Measurements from ENCODE around the gene CIAO3. TPM values are rescaled to one million over a fixed set of nuclear protein-coding genes. Genes with fewer than 3 reads are reported as not detected.
A peak's percentile ranks its signal among the peaks of the same experiment; 100 is the strongest.

The CIAO3 gene
- polyA plus RNA-seq, 1 donor (not counting 4 experiments of a cell fraction or from before 2014, with no cell fraction given), result 24.9 TPM

DNA sequence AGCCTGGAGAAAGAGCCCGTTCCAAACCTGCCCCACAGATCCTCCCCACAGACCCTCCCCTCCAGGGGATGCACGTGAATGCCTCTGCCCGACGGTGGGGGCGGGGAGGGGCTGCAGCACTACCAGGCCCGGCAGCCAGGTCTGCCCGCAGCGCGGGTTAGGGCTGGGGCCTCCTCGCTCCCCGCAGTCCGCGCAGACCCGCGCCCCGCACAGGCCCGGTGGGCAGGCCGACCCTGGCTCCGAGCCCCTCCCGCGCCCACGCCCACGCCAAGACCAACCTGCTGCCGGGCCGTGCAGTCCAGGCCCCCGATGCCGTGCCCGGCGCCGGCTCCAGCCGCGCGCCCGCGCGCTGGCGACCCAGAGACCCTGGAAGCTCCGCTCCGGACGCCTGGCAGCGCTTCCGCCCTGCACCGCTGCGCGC is 47.2 kb upstream of the CIAO3 start, which contains the start of gene RPUSD1:
TSS of gene RPUSD1 (minus strand) at position 404 of the 421 bp plus-strand sequence. CDS start 644 bp downstream, outside the sequence.
- Histone ChIP-seq H3K4me3 (ENCODE audit: control insufficient read depth in 2 of 3, extremely low read depth in 1 of 3, insufficient read depth in 2 of 3, low read depth in 1 of 3, low read length in 3 of 3) (peak within 1 kb of the TSS; percentile 74 to 86 (median 86)), H3K27me3 (ENCODE audit: control insufficient read depth, extremely low read depth, insufficient read depth, low read length) (no peaks in the 10 kb centered on the region), H3K4me2 (ENCODE audit: control insufficient read depth, extremely low read depth, insufficient read depth, low read depth, low read length) (peak within 1 kb of the TSS; percentile 88), H3K4me1 (ENCODE audit: control insufficient read depth, extremely low read depth, insufficient read depth, low read length) (peaks cover 25% of the 10 kb centered on the region), H2AFZ (ENCODE audit: control insufficient read depth, low read length) (peak within 1 kb of the TSS; percentile 79), H3K36me3 (ENCODE audit: control insufficient read depth in 2 of 2, extremely low read depth in 1 of 2, insufficient read depth in 2 of 2, low read length in 2 of 2) (peaks cover 5 to 12% of the 10 kb centered on the region in 2 experiments), H3K79me2 (ENCODE audit: control insufficient read depth, insufficient read depth, low read length) (peaks cover 27% of the 10 kb centered on the region), H3K9me1 (ENCODE audit: control insufficient read depth, extremely low read depth, insufficient read depth, low read length) (no peaks in the 10 kb centered on the region), H3K27ac (ENCODE audit: control insufficient read depth, insufficient read depth, low read length) (peak within 1 kb of the TSS; percentile 47), H3K9me3 (ENCODE audit: control insufficient read depth, low read depth, low read length) (no peaks in the 10 kb centered on the region), H4K20me1 (ENCODE audit: control insufficient read depth, extremely low read depth, insufficient read depth, low read length) (peaks cover 7% of the 10 kb centered on the region), H3K9ac (ENCODE audit: control insufficient read depth, extremely low read depth, insufficient read depth, low read length) (peak within 1 kb of the TSS; percentile 83)
- dilution Hi-C loops (cut with MboI; ENCODE audit: extremely low pct_ligation_motif_present, low sequenced_read_pairs), result no loop called here
- FAIRE-seq (no peak), DNase-seq (ENCODE audit: low read depth, low spot score) (no peak)
- no peak for TF ChIP-seq EZH2 (IDR thresholded peaks at IDR 0.05; ENCODE audit: low read length)
- TF ChIP-seq, protein P1, sequence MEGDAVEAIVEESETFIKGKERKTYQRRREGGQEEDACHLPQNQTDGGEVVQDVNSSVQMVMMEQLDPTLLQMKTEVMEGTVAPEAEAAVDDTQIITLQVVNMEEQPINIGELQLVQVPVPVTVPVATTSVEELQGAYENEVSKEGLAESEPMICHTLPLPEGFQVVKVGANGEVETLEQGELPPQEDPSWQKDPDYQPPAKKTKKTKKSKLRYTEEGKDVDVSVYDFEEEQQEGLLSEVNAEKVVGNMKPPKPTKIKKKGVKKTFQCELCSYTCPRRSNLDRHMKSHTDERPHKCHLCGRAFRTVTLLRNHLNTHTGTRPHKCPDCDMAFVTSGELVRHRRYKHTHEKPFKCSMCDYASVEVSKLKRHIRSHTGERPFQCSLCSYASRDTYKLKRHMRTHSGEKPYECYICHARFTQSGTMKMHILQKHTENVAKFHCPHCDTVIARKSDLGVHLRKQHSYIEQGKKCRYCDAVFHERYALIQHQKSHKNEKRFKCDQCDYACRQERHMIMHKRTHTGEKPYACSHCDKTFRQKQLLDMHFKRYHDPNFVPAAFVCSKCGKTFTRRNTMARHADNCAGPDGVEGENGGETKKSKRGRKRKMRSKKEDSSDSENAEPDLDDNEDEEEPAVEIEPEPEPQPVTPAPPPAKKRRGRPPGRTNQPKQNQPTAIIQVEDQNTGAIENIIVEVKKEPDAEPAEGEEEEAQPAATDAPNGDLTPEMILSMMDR (optimal IDR thresholded peaks at IDR 0.05 in 1 of 3, IDR thresholded peaks at IDR 0.05 in 1 of 3, conservative IDR thresholded peaks at IDR 0.05 in 1 of 3; ENCODE audit: extremely low read depth in 1 of 3, insufficient read depth in 2 of 3, low read length in 3 of 3), result no peak

DNA sequence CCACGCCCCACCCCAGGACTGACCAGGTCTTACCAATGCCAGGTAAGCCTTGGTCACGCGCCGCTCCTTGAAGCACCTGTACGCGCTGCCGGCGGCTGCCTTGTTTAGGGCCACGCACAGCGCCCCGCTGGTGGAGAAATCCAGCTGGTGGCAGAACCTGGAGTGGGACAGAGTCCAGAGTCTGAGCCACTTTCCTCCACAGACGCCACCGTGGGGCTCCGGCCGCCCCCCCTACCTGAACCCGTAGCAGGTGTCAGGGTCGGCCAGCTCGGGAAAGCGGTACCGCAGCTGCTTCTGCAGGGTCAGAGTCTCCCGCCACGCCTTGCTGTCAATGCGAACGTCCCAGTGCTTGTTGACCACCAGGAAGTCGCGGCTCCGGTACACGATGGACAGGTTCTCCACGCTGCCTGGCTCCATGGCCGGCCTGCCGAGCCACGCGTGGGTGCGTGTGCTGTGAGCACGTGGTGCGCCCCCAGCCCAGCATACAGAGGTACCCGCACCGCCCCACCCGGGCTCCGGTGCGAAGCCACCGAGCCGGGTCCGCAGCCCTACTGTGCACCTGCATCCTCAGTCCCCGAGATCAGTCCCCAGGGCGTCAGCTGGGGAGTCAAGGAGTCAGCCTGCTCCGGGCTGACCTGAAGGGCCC is 46.6 kb upstream of the CIAO3 start:
- Histone ChIP-seq H3K9me1 (ENCODE audit: control insufficient read depth, extremely low read depth, insufficient read depth, low read length) (no peaks in the 10 kb centered on the region), H2AFZ (ENCODE audit: control insufficient read depth, low read length) (no peak overlapping the region), H3K36me3 (ENCODE audit: control insufficient read depth in 2 of 2, extremely low read depth in 1 of 2, insufficient read depth in 2 of 2, low read length in 2 of 2) (peaks cover 5 to 12% of the 10 kb centered on the region in 2 experiments), H3K27ac (ENCODE audit: control insufficient read depth, insufficient read depth, low read length) (peak overlapping the region; percentile 47), H3K4me1 (ENCODE audit: control insufficient read depth, extremely low read depth, insufficient read depth, low read length) (peaks cover 29% of the 10 kb centered on the region), H3K9ac (ENCODE audit: control insufficient read depth, extremely low read depth, insufficient read depth, low read length) (peak overlapping the region; percentile 83), H3K79me2 (ENCODE audit: control insufficient read depth, insufficient read depth, low read length) (peaks cover 27% of the 10 kb centered on the region), H3K9me3 (ENCODE audit: control insufficient read depth, low read depth, low read length) (no peaks in the 10 kb centered on the region), H3K27me3 (ENCODE audit: control insufficient read depth, extremely low read depth, insufficient read depth, low read length) (peaks cover 2% of the 10 kb centered on the region), H3K4me2 (ENCODE audit: control insufficient read depth, extremely low read depth, insufficient read depth, low read depth, low read length) (peak overlapping the region; percentile 88), H4K20me1 (ENCODE audit: control insufficient read depth, extremely low read depth, insufficient read depth, low read length) (peaks cover 7% of the 10 kb centered on the region), H3K4me3 (ENCODE audit: control insufficient read depth in 2 of 3, extremely low read depth in 1 of 3, insufficient read depth in 2 of 3, low read depth in 1 of 3, low read length in 3 of 3) (peak overlapping the region; percentile 74 to 86 (median 86))
- TF ChIP-seq, protein P1 (optimal IDR thresholded peaks at IDR 0.05 in 1 of 3, IDR thresholded peaks at IDR 0.05 in 1 of 3, conservative IDR thresholded peaks at IDR 0.05 in 1 of 3; ENCODE audit: extremely low read depth in 1 of 3, insufficient read depth in 2 of 3, low read length in 3 of 3), result no peak
- no peak for TF ChIP-seq EZH2 (IDR thresholded peaks at IDR 0.05; ENCODE audit: low read length)
- FAIRE-seq, result no peak
- dilution Hi-C loops (cut with MboI; ENCODE audit: extremely low pct_ligation_motif_present, low sequenced_read_pairs), result no loop called here
- DNase-seq (ENCODE audit: low read depth, low spot score), result no peak
